SU-DHL-6 (cell line): ENCODE data around the gene PFN4.
"Not testable (repeated sequence)": the region's sequence is repeated elsewhere in the genome, so short reads cannot be mapped to it uniquely, and the experiment has no call there.

Experiments
- H2AFZ ChIP-seq: fragments of 200-600 bp; sonication (generic); 2 replicates; pipeline ENCODE4 v1.6.1; 2014; ENCODE audit warnings: low read depth, mild to moderate bottlenecking, moderate library complexity, mixed read lengths, antibody characterized with exemption, low read length; ENCODE audit not compliant: severe bottlenecking
- H3F3A ChIP-seq: fragments of 200-600 bp; shearing (Covaris generic); 2 replicates; pipeline ENCODE4 v1.6.0; 2016; ENCODE audit warnings: antibody characterized with exemption, mild to moderate bottlenecking; ENCODE audit not compliant: insufficient read depth
- H3K27ac ChIP-seq: fragments of 200-600 bp; sonication (generic); 2 replicates; pipeline ENCODE4 v1.5.1; 2016; ENCODE audit warnings: low read depth, mild to moderate bottlenecking, low read length, moderate library complexity, mixed read lengths
- H3K27me3 ChIP-seq: fragments of 200-600 bp; sonication (generic), shearing (Covaris generic); 2 replicates; pipeline ENCODE4 v1.6.0; 2014; ENCODE audit warnings: mild to moderate bottlenecking, low read length
- H3K36me3 ChIP-seq: fragments of 200-600 bp; sonication (generic); 2 replicates; pipeline ENCODE4 v1.6.1; 2014; ENCODE audit warnings: mild to moderate bottlenecking, low read length, mixed read lengths
- H3K4me2 ChIP-seq: fragments of 300-600, 200-600 bp; shearing (Covaris generic), sonication (generic); 2 replicates; pipeline ENCODE4 v1.6.0; 2014; ENCODE audit warnings: low read length, low read depth, mild to moderate bottlenecking; ENCODE audit not compliant: poor library complexity, severe bottlenecking
- H3K4me3 ChIP-seq: fragments of 200-600 bp; sonication (generic); 2 replicates; pipeline ENCODE4 v1.5.1; 2014; ENCODE audit warnings: antibody characterized with exemption, low read length, mild to moderate bottlenecking, mixed read lengths; ENCODE audit not compliant: insufficient read depth, poor library complexity, severe bottlenecking
- H3K79me2 ChIP-seq: fragments of 200-600 bp; sonication (generic); 2 replicates; pipeline ENCODE4 v1.6.1; 2014; ENCODE audit warnings: mild to moderate bottlenecking, low read length, moderate library complexity; ENCODE audit not compliant: insufficient read depth
- H3K9ac ChIP-seq: fragments of 200-600 bp; sonication (generic); 2 replicates; pipeline ENCODE4 v1.7.0; 2014; ENCODE audit warnings: mild to moderate bottlenecking, low read length
- H3K9me2 ChIP-seq: fragments of 200-600 bp; sonication (generic); replicated peaks from 2 replicates; pipeline ENCODE4 v1.6.1; 2014; ENCODE audit warnings: low read length; ENCODE audit not compliant: insufficient read depth
- H3K9me3 ChIP-seq: fragments of 200-600 bp; sonication (generic); 2 replicates; pipeline ENCODE4 v1.6.1; 2014; ENCODE audit warnings: low read length, mixed read lengths; ENCODE audit not compliant: insufficient read depth
- H4K20me1 ChIP-seq: fragments of 200-600 bp; sonication (generic); 2 replicates; pipeline ENCODE4 v1.6.1; 2014; ENCODE audit warnings: low read depth, mild to moderate bottlenecking, antibody characterized with exemption, low read length, moderate library complexity, mixed read lengths
- EZH2phosphoT487 ChIP-seq: fragments of 200-600 bp; sonication (generic), shearing (Covaris generic); conservative IDR thresholded peaks from 2 replicates; pipeline ENCODE4 v1.6.1; 2018; ENCODE audit warnings: mild to moderate bottlenecking, antibody characterized with exemption, low read length, moderate library complexity, mixed read lengths
- TF ChIP-seq, protein P1 (sequence below): fragments of 200-600 bp; sonication (generic); IDR thresholded peaks from one replicate; pipeline ENCODE4 v1.5.1; 2017; ENCODE audit warnings: antibody characterized with exemption, mild to moderate bottlenecking, low read length, moderate library complexity; ENCODE audit not compliant: insufficient read depth, poor library complexity, severe bottlenecking

Gene PFN4

GRCh38 chr2:24104110-24104650, 19.0 kb downstream of the PFN4 start:
- TF ChIP-seq EZH2phosphoT487, result no peak
- TF ChIP-seq, protein P1, sequence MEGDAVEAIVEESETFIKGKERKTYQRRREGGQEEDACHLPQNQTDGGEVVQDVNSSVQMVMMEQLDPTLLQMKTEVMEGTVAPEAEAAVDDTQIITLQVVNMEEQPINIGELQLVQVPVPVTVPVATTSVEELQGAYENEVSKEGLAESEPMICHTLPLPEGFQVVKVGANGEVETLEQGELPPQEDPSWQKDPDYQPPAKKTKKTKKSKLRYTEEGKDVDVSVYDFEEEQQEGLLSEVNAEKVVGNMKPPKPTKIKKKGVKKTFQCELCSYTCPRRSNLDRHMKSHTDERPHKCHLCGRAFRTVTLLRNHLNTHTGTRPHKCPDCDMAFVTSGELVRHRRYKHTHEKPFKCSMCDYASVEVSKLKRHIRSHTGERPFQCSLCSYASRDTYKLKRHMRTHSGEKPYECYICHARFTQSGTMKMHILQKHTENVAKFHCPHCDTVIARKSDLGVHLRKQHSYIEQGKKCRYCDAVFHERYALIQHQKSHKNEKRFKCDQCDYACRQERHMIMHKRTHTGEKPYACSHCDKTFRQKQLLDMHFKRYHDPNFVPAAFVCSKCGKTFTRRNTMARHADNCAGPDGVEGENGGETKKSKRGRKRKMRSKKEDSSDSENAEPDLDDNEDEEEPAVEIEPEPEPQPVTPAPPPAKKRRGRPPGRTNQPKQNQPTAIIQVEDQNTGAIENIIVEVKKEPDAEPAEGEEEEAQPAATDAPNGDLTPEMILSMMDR, result no peak
- no peaks in the 10 kb centered on the region for H3K79me2 ChIP-seq
- H4K20me1 ChIP-seq, result no peaks in the 10 kb centered on the region
- H3K27me3 ChIP-seq, result no peaks in the 10 kb centered on the region
- H3K4me2 ChIP-seq, result no peak overlapping the region
- H3K9ac ChIP-seq, result no peak overlapping the region
- no peaks in the 10 kb centered on the region for H3F3A ChIP-seq
- H2AFZ ChIP-seq, result no peak overlapping the region
- H3K36me3 ChIP-seq, result no peaks in the 10 kb centered on the region
- H3K27ac ChIP-seq, result no peak overlapping the region
- no peaks in the 10 kb centered on the region for H3K9me2 ChIP-seq
- no peaks in the 10 kb centered on the region for H3K9me3 ChIP-seq
- no peak overlapping the region for H3K4me3 ChIP-seq

DNA sequence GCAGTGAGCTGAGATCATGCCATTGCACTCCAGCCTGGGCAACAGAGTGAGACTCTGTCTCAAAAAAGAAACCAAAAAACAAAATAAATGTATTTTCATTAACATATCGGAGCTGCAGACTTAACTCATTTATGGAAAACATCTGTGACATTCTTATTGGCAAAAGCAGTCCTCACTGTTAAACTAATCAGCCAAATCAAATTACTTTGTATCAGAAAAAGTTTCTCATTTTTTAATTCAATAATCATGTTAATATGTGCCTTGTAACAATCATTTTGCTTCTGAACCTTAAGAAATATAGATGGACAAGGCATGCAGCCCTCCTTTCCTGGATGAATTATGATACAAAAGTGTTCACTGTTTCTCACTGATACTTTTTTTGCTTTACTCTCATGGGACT, 20.5 kb downstream of the PFN4 start:
- H3F3A ChIP-seq, result no peaks in the 10 kb centered on the region
- no peak overlapping the region for H2AFZ ChIP-seq
- TF ChIP-seq, protein P1, result no peak
- TF ChIP-seq EZH2phosphoT487, result no peak
- H3K27ac ChIP-seq, result no peak overlapping the region
- H3K27me3 ChIP-seq, result no peaks in the 10 kb centered on the region
- no peaks in the 10 kb centered on the region for H3K36me3 ChIP-seq
- no peaks in the 10 kb centered on the region for H3K9me3 ChIP-seq
- no peak overlapping the region for H3K4me3 ChIP-seq
- no peak overlapping the region for H3K9ac ChIP-seq
- no peaks in the 10 kb centered on the region for H3K9me2 ChIP-seq
- no peak overlapping the region for H3K4me2 ChIP-seq
- H4K20me1 ChIP-seq, result no peaks in the 10 kb centered on the region
- no peaks in the 10 kb centered on the region for H3K79me2 ChIP-seq

DNA sequence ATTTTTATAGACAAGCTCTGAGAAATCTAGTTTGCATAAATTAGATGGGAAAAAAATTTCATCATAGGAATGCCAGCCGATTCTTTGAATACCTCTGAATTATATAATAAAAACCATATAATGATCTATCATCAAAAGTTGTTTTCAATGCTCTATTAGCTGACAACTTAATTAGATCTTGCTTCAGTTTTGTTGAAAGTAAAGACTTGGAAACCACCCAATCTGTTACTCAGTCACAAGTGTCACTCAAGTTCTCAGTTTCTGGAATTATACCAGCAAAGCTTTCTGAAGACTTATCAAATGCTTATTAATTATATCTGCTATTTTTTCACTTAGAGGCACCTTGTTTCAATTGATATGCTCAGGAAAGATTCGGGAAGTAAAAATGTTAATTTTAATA, 21.1 kb downstream of the PFN4 start:
- Histone ChIP-seq H3K9me3 (no peaks in the 10 kb centered on the region), H3K27ac (no peak overlapping the region), H3K36me3 (no peaks in the 10 kb centered on the region), H3K27me3 (no peaks in the 10 kb centered on the region), H3K4me2 (no peak overlapping the region), H3K79me2 (no peaks in the 10 kb centered on the region), H3K9ac (no peak overlapping the region), H3F3A (no peaks in the 10 kb centered on the region), H3K4me3 (no peak overlapping the region), H2AFZ (no peak overlapping the region), H3K9me2 (no peaks in the 10 kb centered on the region), H4K20me1 (no peaks in the 10 kb centered on the region)
- no peak for TF ChIP-seq EZH2phosphoT487
- TF ChIP-seq, protein P1, result no peak

- H3K4me2 ChIP-seq, H3K27ac ChIP-seq, H3K9ac ChIP-seq, H3F3A ChIP-seq, H3K79me2 ChIP-seq, H2AFZ ChIP-seq, H4K20me1 ChIP-seq, H3K27me3 ChIP-seq, H3K36me3 ChIP-seq, H3K4me3 ChIP-seq, H3K9me3 ChIP-seq, H3K9me2 ChIP-seq: not testable (repeated sequence)
These were observed 22.4 kb downstream of the PFN4 start for GRCh38 chr2:24100732-24101131.

DNA sequence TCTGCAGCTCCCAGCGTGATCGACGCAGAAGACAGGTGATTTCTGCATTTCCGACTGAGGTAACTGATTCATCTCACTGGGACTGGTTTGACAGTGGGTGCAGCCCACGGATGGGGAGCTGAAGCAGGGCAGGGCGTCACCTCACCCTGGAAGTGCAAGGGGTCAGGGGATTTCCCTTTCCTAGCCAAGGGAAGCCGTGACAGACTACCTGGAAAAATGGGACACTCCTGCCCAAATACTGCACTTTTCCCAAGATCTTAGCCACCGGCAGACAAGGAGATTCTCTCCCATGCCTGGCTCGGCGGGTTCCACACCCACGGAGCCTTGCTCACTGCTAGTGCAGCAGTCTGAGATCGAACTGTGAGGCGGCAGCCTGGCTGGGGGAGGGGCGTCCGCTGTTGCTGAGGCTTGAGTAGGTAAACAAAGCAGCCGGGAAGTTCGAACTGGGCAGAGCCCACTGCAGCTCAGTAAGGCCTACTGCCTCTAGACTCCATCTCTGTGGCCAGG, 27.9 kb downstream of the PFN4 start:
- not testable (repeated sequence) for H3K9me3 ChIP-seq, H3K9me2 ChIP-seq, H3K36me3 ChIP-seq, H3K9ac ChIP-seq, H3F3A ChIP-seq, H3K4me2 ChIP-seq, H3K27me3 ChIP-seq, H4K20me1 ChIP-seq, H2AFZ ChIP-seq, H3K27ac ChIP-seq, H3K4me3 ChIP-seq, H3K79me2 ChIP-seq

GRCh38 chr2:24093270-24093669, 29.9 kb downstream of the PFN4 start:
- H4K20me1 ChIP-seq, H3K79me2 ChIP-seq, H3K36me3 ChIP-seq, H3K4me3 ChIP-seq, H3K9ac ChIP-seq, H3K27ac ChIP-seq, H3F3A ChIP-seq, H3K4me2 ChIP-seq, H2AFZ ChIP-seq, H3K27me3 ChIP-seq, H3K9me2 ChIP-seq, H3K9me3 ChIP-seq: not testable (repeated sequence)
